HCT116 (cell line): ENCODE results near the gene GRK5. TPM values are rescaled to one million over a fixed set of nuclear protein-coding genes. Genes with fewer than 3 reads are reported as not detected.

Source experiments
- ATAC-seq: fragments of 200-7000 bp; cut with Tn5 transposase; 2 replicates; pipeline ENCODE4 v1.9.1; 2020; ENCODE audit warnings: mild to moderate bottlenecking, moderate library complexity
- BruUV-seq: library from RNA; stranded (reverse); fragments of 400-500 nt; replicated peaks from 2 replicates; lab custom pipeline; 2021; lab: Mats Ljungman, UMichigan
- CTCF ChIA-PET: fragments of 300-600 bp; sonication (Branson Sonifier 250); formaldehyde crosslinking; loops from one replicate; lab custom pipeline; 2021; ENCODE audit warnings: antibody characterized with exemption; lab: Charles Lee
- POLR2A ChIA-PET: fragments of 300-600, 350-600 bp; sonication (Branson Sonifier 250); formaldehyde crosslinking; loops from one replicate; lab custom pipeline; 2021; ENCODE audit warnings: antibody characterized with exemption; lab: Charles Lee
- RAD21 ChIA-PET, 2 experiments: fragments of 300-600 bp; sonication (Branson Sonifier 250); formaldehyde crosslinking; loops; one replicate each; lab custom pipeline; 2023; ENCODE audit warnings: low total read pairs in 2 of 2; ENCODE audit not compliant: uncharacterized antibody in 2 of 2, unreplicated experiment in 2 of 2, low non-redundant PET in 1 of 2; lab: Charles Lee
- DNase-seq: peaks from one replicate; pipeline ENCODE4 v3.0.0-alpha.2; 2010; ENCODE audit warnings: low read depth, low spot score
- H2AFZ ChIP-seq: fragments of 200-600 bp; shearing (Covaris generic), sonication (generic); 2 replicates; pipeline ENCODE4 v1.6.1; 2017; ENCODE audit warnings: low read depth, mixed run types, mixed read lengths, antibody characterized with exemption, low read length; ENCODE audit not compliant: poor library complexity, severe bottlenecking
- H3K27ac ChIP-seq: 2 replicates; pipeline ENCODE4 v1.5.1; 2012; ENCODE audit warnings: low read depth, low read length
- H3K27me3 ChIP-seq: fragments of 200-600 bp; sonication (generic); 2 replicates; pipeline ENCODE4 v1.6.1; 2016; ENCODE audit warnings: mixed run types, low read length, mixed read lengths; ENCODE audit not compliant: insufficient read depth
- H3K36me3 ChIP-seq, 2 experiments: fragments of 200-500 bp in 1 of 2; fragments of 200-600 bp in 1 of 2; sonication (Bioruptor generic) in 1 of 2; sonication (generic) in 1 of 2; 2 replicates each; pipeline versions ENCODE4 v1.5.1 to v1.6.1; 2014 to 2016; ENCODE audit warnings: low read length in 2 of 2, inconsistent platforms in 1 of 2, mixed read lengths in 1 of 2, mixed run types in 1 of 2; ENCODE audit not compliant: insufficient read depth in 2 of 2, control insufficient read depth in 1 of 2
- H3K4me1 ChIP-seq, 2 experiments: fragments of 200-600 bp in 1 of 2; sonication (generic) in 1 of 2; 2 replicates each; pipeline versions ENCODE4 v1.5.1 to v1.6.1; 2012 to 2017; ENCODE audit warnings: low read length in 2 of 2, inconsistent platforms in 1 of 2, mild to moderate bottlenecking in 1 of 2, mixed read lengths in 1 of 2, mixed run types in 1 of 2, moderate library complexity in 1 of 2; ENCODE audit not compliant: insufficient read depth in 2 of 2, control insufficient read depth in 1 of 2
- H3K4me2 ChIP-seq: fragments of 200-600 bp; sonication (generic); 2 replicates; pipeline ENCODE4 v1.6.1; 2017; ENCODE audit warnings: mixed run types, low read length, mixed read lengths
- H3K4me3 ChIP-seq, 2 experiments: fragments of 200-600 bp in 1 of 2; sonication (generic) in 1 of 2; replicated peaks in 1 of 2; 2 replicates each; pipeline ENCODE4 v1.5.1; 2011 to 2016; ENCODE audit warnings: low read length in 2 of 2, control low read depth in 1 of 2, low read depth in 1 of 2, mild to moderate bottlenecking in 1 of 2, mixed read lengths in 1 of 2, mixed run types in 1 of 2
- H3K79me2 ChIP-seq: fragments of 200-600 bp; sonication (generic); 2 replicates; pipeline ENCODE4 v1.6.1; 2017; ENCODE audit warnings: mild to moderate bottlenecking, mixed run types, low read length, moderate library complexity, mixed read lengths; ENCODE audit not compliant: insufficient read depth
- H3K9ac ChIP-seq: fragments of 200-600 bp; sonication (generic); 2 replicates; pipeline ENCODE4 v1.6.1; 2016; ENCODE audit warnings: low read length, mixed read lengths
- H3K9me2 ChIP-seq: fragments of 200-600 bp; sonication (generic), shearing (Covaris generic); 2 replicates; pipeline ENCODE4 v1.6.1; 2017; ENCODE audit warnings: mixed run types, mild to moderate bottlenecking, moderate library complexity; ENCODE audit not compliant: insufficient read depth
- H3K9me3 ChIP-seq, 2 experiments: fragments of 200-500 bp in 1 of 2; fragments of 200-600 bp in 1 of 2; sonication (Bioruptor generic) in 1 of 2; sonication (generic) in 1 of 2; 2 replicates each; pipeline ENCODE4 v1.6.1; 2014 to 2017; ENCODE audit warnings: low read length in 2 of 2, mixed read lengths in 2 of 2, inconsistent platforms in 1 of 2, low read depth in 1 of 2, mild to moderate bottlenecking in 1 of 2, mixed run types in 1 of 2, moderate library complexity in 1 of 2; ENCODE audit not compliant: control insufficient read depth in 1 of 2, insufficient read depth in 1 of 2
- H4K20me1 ChIP-seq: fragments of 200-600 bp; sonication (generic), shearing (Covaris generic); 2 replicates; pipeline ENCODE4 v1.6.1; 2017; ENCODE audit warnings: mixed run types, mild to moderate bottlenecking, moderate library complexity; ENCODE audit not compliant: insufficient read depth
- ATF3 ChIP-seq: IDR thresholded peaks from 2 replicates; pipeline ENCODE4 v1.6.1; 2012
- EGR1 ChIP-seq: IDR thresholded peaks from 2 replicates; pipeline ENCODE4 v1.6.1; 2012; ENCODE audit warnings: low read depth
- EZH2phosphoT487 ChIP-seq: fragments of 200-600 bp; IDR thresholded peaks from 2 replicates; pipeline ENCODE4 v1.6.1; 2018; ENCODE audit warnings: antibody characterized with exemption, borderline replicate concordance
- MAX ChIP-seq: IDR thresholded peaks from 2 replicates; pipeline ENCODE4 v1.6.1; 2012
- POLR2A ChIP-seq: IDR thresholded peaks from 2 replicates; pipeline ENCODE4 v1.7.0; 2011; ENCODE audit warnings: borderline replicate concordance; ENCODE audit not compliant: insufficient read depth, insufficient read length; ENCODE audit errors: extremely low read depth
- POLR2AphosphoS5 ChIP-seq: IDR thresholded peaks from 2 replicates; pipeline ENCODE4 v1.6.1; 2011; ENCODE audit warnings: mild to moderate bottlenecking, low read depth, low read length, moderate library complexity
- SIN3A ChIP-seq: IDR thresholded peaks from 2 replicates; pipeline ENCODE4 v1.6.1; 2012; ENCODE audit warnings: low read depth
- SP1 ChIP-seq: IDR thresholded peaks from 2 replicates; pipeline ENCODE4 v1.6.1; 2012; ENCODE audit warnings: low read depth
- SRF ChIP-seq: IDR thresholded peaks from 2 replicates; pipeline ENCODE4 v1.6.1; 2012; ENCODE audit warnings: low read depth
- TCF7L2 ChIP-seq: IDR thresholded peaks from 2 replicates; pipeline ENCODE4 v1.7.0; 2011; ENCODE audit warnings: borderline replicate concordance, inconsistent platforms; ENCODE audit not compliant: insufficient read depth, insufficient read length; ENCODE audit errors: extremely low read depth
- intact Hi-C: fragments of 100-400 bp; cut with micrococcal nuclease; formaldehyde crosslinking; loops from 2 replicates; pipeline ENCODE4 v1.10.0; 2022
- total RNA-seq: library from RNA; stranded (reverse); gene quantifications from one replicate; pipeline ENCODE4 v1.2.1, GENCODE V29; 2021; ENCODE audit not compliant: unreplicated experiment

Gene GRK5
- total RNA-seq, 1 experiment from 2014 or later: 7.3 TPM

- no peak for DNase-seq
- Histone ChIP-seq H3K9ac (no peak overlapping the region), H3K4me1 (peaks cover 10 to 23% of the 10 kb centered on the region in 2 experiments), H3K36me3 (no peaks in the 10 kb centered on the region), H3K9me2 (no peaks in the 10 kb centered on the region), H3K4me3 (no peak overlapping the region), H3K4me2 (no peak overlapping the region), H3K27me3 (no peaks in the 10 kb centered on the region), H2AFZ (no peak overlapping the region), H3K79me2 (no peaks in the 10 kb centered on the region), H3K27ac (no peak overlapping the region), H4K20me1 (no peaks in the 10 kb centered on the region)
- ChIA-PET POLR2A (no interaction called here), RAD21 (interaction anchor here in 1 of 2 experiments (0.6 kb wide), 1 partner anchor 156 kb away, joined by 5 read pairs; no protein-coding TSS in a partner anchor), CTCF (interaction anchor here (1.0 kb wide), 1 partner anchor 249 kb away, joined by 3 read pairs; no protein-coding TSS in a partner anchor)
- no TSS peak for BruUV-seq
- ATAC-seq: no peak
- intact Hi-C loops: no loop called here
- TF ChIP-seq SP1: no peak
- no peak for TF ChIP-seq POLR2AphosphoS5
- no peak for TF ChIP-seq EGR1
- TF ChIP-seq EZH2phosphoT487: no peak
- no peak for TF ChIP-seq SRF
- TF ChIP-seq ATF3: no peak
- TF ChIP-seq MAX: no peak
- no peak for TF ChIP-seq POLR2A
- no peak for TF ChIP-seq TCF7L2
- TF ChIP-seq SIN3A: no peak
- TF ChIP-seq, all 23 proteins: peak for 0
- H3K9me3 ChIP-seq: no peaks in the 10 kb centered on the region
These were observed 240.6 kb downstream of the GRK5 start for GRCh38 chr10:119447823-119448546.
